Right lobe of liver (tissue), 4 donors: Measurements from ENCODE around the gene NCKAP1.

Experiments used
- CTCF ChIP-seq, 4 donors: fragments of 200-600 bp in 3 of 4; fragments of 450-650 bp in 1 of 4; IDR thresholded peaks; one replicate each; pipeline versions ENCODE4 v1.5.1 to v1.8.0; 2016 to 2022; ENCODE audit warnings: antibody characterized with exemption in 4 of 4, mild to moderate bottlenecking in 2 of 4
- POLR2A ChIP-seq: fragments of 450-650 bp; IDR thresholded peaks from one replicate; pipeline ENCODE4 v1.6.1; 2017; ENCODE audit warnings: antibody characterized with exemption, mild to moderate bottlenecking
- donor health status: DM: no; HTN: no; CAD: no.
- donor health status: DM: no; HTN: no; CAD: no.
- donor health status: DM: no; HTN: yes; CAD: no.

- no peak for TF ChIP-seq CTCF (IDR thresholded peaks at IDR 0.05)
- no peak for TF ChIP-seq POLR2A
These were observed 39.9 kb upstream of the NCKAP1 start for GRCh38 chr2:183078163-183078463.
